Thyroid gland (tissue), 4 donors: Measurements from ENCODE around the gene PDCL2. TPM values are rescaled to one million over a fixed set of nuclear protein-coding genes. Genes with fewer than 3 reads are reported as not detected.
"Not testable (repeated sequence)": the region's sequence is repeated elsewhere in the genome, so short reads cannot be mapped to it uniquely, and the experiment has no call there.

Source experiments
- DNase-seq, 2 donors: peaks; one replicate each; pipeline ENCODE4 v3.0.0-alpha.2; 2019
- H3K27ac ChIP-seq, 3 donors: fragments of 200-600 bp; sonication (generic); 1 replicate in 2 of 3; 2 replicates in 1 of 3; pipeline ENCODE4 v1.5.1; 2016 to 2019; ENCODE audit warnings: mild to moderate bottlenecking in 1 of 3, moderate library complexity in 1 of 3
- H3K27me3 ChIP-seq: fragments of 200-600 bp; sonication (generic); one replicate; pipeline ENCODE4 v1.5.1; 2019
- H3K36me3 ChIP-seq, 2 donors: fragments of 200-600 bp; sonication (generic); one replicate each; pipeline ENCODE4 v1.5.1; 2016 to 2019
- H3K4me1 ChIP-seq, 2 donors: fragments of 200-600 bp; sonication (generic); one replicate each; pipeline ENCODE4 v1.5.1; 2017 to 2019
- H3K4me3 ChIP-seq, 3 donors: fragments of 200-600 bp; sonication (generic); replicated peaks in 1 of 3; 1 replicate in 2 of 3; 2 replicates in 1 of 3; pipeline ENCODE4 v1.5.1; 2016; ENCODE audit warnings: mild to moderate bottlenecking in 1 of 3
- H3K9me3 ChIP-seq: fragments of 200-600 bp; sonication (generic); one replicate; pipeline ENCODE4 v1.5.1; 2017
- CTCF ChIP-seq, 6 experiments: fragments of 200-600 bp in 3 of 6; fragments of 450-650 bp in 3 of 6; sonication (generic) in 3 of 6; IDR thresholded peaks; one replicate each; pipeline ENCODE4 v1.5.1; 2016 to 2019; ENCODE audit warnings: antibody characterized with exemption in 6 of 6, mild to moderate bottlenecking in 2 of 6, inconsistent platforms in 1 of 6, moderate library complexity in 1 of 6
- POLR2A ChIP-seq, 2 donors: fragments of 450-650 bp; IDR thresholded peaks; one replicate each; pipeline ENCODE4 v1.6.1; 2017; ENCODE audit warnings: antibody characterized with exemption in 2 of 2, mild to moderate bottlenecking in 2 of 2, moderate library complexity in 1 of 2
- WGBS, 2 donors: methylation state at CpG; one replicate each; pipeline ENCODE4 v1.1.5; 2017; 5-methylcytosine and 5-hydroxymethylcytosine counted together
- intact Hi-C: fragments of 100-400 bp; cut with DNase I; formaldehyde crosslinking; loops from one replicate; pipeline ENCODE4 v1.15.1; 2023
- total RNA-seq, 4 donors: library from RNA; depleted of rRNA; stranded (reverse); fragments of >200 nt; gene quantifications; one replicate each; pipeline ENCODE4 v1.2.3, GENCODE V29; 2016

The PDCL2 gene
- total RNA-seq, 4 donors from 2014 or later, result not detected

DNA sequence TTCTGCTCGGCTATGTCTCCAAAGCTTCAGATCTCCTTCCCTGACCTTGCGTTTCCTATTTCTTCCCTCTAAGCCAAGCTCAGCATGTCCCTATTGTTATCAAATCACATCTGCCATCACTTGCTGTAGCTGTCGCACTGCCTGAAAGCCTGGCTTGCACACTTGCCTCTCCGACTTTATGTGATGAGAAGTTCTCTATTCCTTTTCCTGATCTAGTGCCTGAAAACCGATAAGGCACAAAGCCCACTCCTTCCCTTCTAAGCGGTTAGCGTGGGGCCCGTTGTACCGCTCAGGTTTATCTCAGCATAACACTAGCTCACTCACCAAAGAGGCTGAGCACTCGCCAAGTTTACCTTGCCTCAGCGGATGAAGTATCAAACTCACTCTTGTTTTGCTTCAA lies 43.2 kb upstream of the PDCL2 start:
- H3K9me3 ChIP-seq, result no peaks in the 10 kb centered on the region
- DNase-seq, result peak in 1 of 2 donors; percentile 9
- TF ChIP-seq CTCF (IDR thresholded peaks at IDR 0.05), result no peak
- TF ChIP-seq POLR2A (IDR thresholded peaks at IDR 0.05), result no peak
- H3K4me3 ChIP-seq, result no peak overlapping the region
- peaks cover 9% of the 10 kb centered on the region for H3K27me3 ChIP-seq
- WGBS, 2 donors, result 10 to 13% methylated on average over 11 of the region's 11 CpGs
- no peaks in the 10 kb centered on the region for H3K36me3 ChIP-seq
- intact Hi-C loops, result no loop called here
- peaks cover 5 to 15% of the 10 kb centered on the region in 2 donors for H3K4me1 ChIP-seq
- H3K27ac ChIP-seq, result no peak overlapping the region

GRCh38 chr4:55634417-55635128 lies 42.5 kb upstream of the PDCL2 start:
- WGBS, 2 donors, result 38 to 44% methylated on average over 3 of the region's 3 CpGs
- Histone ChIP-seq H3K4me1 (peaks cover 5 to 15% of the 10 kb centered on the region in 2 donors), H3K9me3 (no peaks in the 10 kb centered on the region), H3K27ac (no peak overlapping the region), H3K27me3 (peaks cover 9% of the 10 kb centered on the region), H3K36me3 (no peaks in the 10 kb centered on the region), H3K4me3 (no peak overlapping the region)
- no peak for TF ChIP-seq CTCF (IDR thresholded peaks at IDR 0.05)
- TF ChIP-seq POLR2A (IDR thresholded peaks at IDR 0.05), result no peak
- intact Hi-C loops, result no loop called here
- no peak for DNase-seq

GRCh38 chr4:55633903-55634302 lies 41.9 kb upstream of the PDCL2 start:
- Histone ChIP-seq H3K4me1 (peaks cover 5 to 15% of the 10 kb centered on the region in 2 donors), H3K4me3 (no peak overlapping the region), H3K9me3 (no peaks in the 10 kb centered on the region), H3K27me3 (peaks cover 9% of the 10 kb centered on the region), H3K36me3 (no peaks in the 10 kb centered on the region), H3K27ac (no peak overlapping the region)
- WGBS, 2 donors, result 84 to 85% methylated on average over 6 of the region's 6 CpGs
- intact Hi-C loops, result no loop called here
- no peak for DNase-seq
- TF ChIP-seq CTCF (IDR thresholded peaks at IDR 0.05) (no peak), POLR2A (IDR thresholded peaks at IDR 0.05) (no peak)

DNA sequence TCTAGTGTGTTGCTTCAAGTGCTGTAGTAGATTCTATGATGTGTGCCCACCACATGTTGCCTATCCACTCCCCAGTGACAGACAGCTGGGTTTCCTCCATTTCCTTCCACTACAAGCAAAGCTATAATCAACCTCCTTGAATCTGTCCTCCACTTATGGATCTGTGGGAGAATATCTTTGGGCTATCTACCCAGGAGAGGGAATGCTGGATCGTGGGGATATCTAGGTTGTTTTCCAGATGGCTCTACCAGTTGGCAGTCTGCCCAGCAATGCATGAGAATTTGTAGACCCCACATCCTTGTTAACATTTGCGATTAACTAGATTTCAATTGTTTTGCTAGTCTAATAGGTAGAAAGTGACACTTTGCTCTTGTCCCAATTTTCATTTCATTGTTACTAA lies 33.8 kb upstream of the PDCL2 start:
- 64 to 67% methylated on average over 2 of the region's 2 CpGs for WGBS, 2 donors
- no peak for TF ChIP-seq POLR2A (IDR thresholded peaks at IDR 0.05)
- no peak for TF ChIP-seq CTCF (IDR thresholded peaks at IDR 0.05)
- no peak for DNase-seq

DNA sequence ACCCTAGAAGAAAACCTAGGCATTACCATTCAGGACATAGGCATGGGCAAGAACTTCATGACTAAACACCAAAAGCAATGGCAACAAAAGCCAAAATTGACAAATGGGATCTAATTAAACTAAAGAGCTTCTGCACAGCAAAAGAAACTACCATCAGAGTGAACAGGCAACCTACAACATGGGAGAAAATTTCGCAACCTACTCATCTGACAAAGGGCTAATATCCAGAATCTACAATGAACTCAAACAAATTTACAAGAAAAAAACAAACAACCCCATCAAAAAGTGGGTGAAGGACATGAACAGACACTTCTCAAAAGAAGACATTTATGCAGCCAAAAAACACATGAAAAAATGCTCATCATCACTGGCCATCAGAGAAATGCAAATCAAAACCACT lies 32.0 kb upstream of the PDCL2 start:
- intact Hi-C loops, H3K4me3 ChIP-seq, DNase-seq, H3K27me3 ChIP-seq, H3K27ac ChIP-seq, H3K36me3 ChIP-seq, H3K4me1 ChIP-seq, H3K9me3 ChIP-seq: not testable (repeated sequence)
- WGBS, 2 donors, result 90% methylated on average over 1 of the region's 1 CpG; no CpG with 5 or more reads in 1 of the 2 donors

More for the DNA sequence above, 33.8 kb upstream of the PDCL2 start:
- Histone ChIP-seq H3K27ac (no peak overlapping the region), H3K4me3 (no peak overlapping the region), H3K27me3 (no peaks in the 10 kb centered on the region), H3K9me3 (no peaks in the 10 kb centered on the region), H3K36me3 (no peaks in the 10 kb centered on the region), H3K4me1 (no peaks in the 10 kb centered on the region)
- intact Hi-C loops, result no loop called here
